ENCODE results near the gene BDH2. TPM values are rescaled to one million over a fixed set of nuclear protein-coding genes. Genes with fewer than 3 reads are reported as not detected.

BDH2 gene
- 34.9 and 39.2 TPM in 2 replicates for total RNA-seq

DNA sequence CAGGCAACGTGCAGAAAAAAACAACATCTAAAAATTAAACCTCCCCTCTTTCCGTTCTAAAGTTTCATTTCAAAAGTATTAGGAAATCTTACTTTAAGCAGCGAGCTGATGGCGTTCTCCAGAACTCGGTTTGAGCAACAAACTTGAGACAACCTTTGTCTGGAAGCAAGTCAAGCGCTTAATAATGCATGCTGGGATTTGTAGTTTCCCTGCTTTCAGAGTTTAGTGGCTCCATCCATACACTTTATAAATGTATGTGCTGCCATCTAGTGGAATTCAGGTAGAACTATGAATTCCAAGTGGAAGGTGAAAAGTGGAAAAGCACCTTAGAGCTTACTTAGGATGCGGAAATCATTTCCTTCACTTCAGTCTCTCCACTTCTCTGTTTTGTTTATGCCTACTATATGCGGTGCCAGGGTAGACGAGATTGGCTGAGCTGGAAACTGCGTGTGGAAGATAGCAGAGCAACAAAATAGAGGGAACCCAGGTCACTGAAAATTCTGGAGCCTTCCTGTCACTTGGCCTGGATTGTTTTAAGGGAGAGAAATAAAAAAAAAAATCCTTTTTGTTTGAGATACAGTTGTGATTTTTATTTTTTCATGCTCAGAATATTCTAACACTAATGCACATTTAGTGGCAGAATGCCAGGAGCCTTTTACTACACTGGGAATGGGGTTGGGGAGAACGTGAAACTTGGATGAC lies at the start of gene BDH2:
Gene BDH2 (minus strand): TSS at position 144 of the 702 bp plus-strand sequence. CDS start 3,580 bp downstream, outside the sequence.

DNA sequence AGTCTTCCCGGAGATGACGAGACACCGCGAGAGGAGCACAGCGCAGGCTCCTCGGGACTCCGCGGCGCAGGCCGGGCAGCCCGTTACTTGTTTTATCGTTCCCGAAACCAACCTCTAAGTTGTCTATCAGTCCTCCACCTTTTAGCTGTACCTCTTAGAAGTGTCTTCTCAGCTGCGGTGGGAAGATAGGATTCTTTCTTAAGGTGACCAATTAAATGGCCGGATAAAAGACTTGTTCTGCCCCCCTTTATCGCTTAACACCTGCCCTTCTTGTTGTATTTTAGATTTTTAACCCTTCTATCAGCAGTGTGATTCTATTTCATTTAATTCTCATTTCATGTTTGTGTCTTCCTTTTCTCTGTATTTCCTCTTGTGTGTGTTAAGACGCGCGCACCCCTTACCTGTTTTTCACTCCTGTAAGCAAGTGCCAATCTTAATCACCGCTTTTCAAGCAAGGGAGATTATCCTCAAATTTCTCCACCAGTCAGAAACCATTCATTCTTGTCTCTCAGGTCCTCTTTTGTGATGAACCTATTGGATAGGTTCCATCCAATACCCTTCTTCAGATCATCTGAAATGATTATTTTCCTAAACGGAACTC lies 22.8 kb downstream of the BDH2 start, which contains the start of gene SLC9B2:
Gene SLC9B2 (minus strand): TSS at position 15 of the 601 bp plus-strand sequence. CDS start 9,211 bp downstream, outside the sequence.

Other genes starting within 250 kb of the BDH2 start
- gene CISD2, start 230.8 kb downstream of the BDH2 start, total RNA-seq: 43.9 and 44.6 TPM in 2 replicates
- 0.47 and 0.63 TPM in 2 replicates for gene SLC9B1, start 80.1 kb downstream of the BDH2 start, total RNA-seq
- gene SLC9B2, start 23.1 kb downstream of the BDH2 start, total RNA-seq: 18.4 and 22.1 TPM in 2 replicates
- gene CENPE, start 98.5 kb upstream of the BDH2 start, total RNA-seq: 7.5 and 20.8 TPM in 2 replicates

All from endothelial cell of coronary artery (primary cell).